Adrenal gland (tissue), 12 donors: ENCODE data around the gene CUL4A. TPM values are rescaled to one million over a fixed set of nuclear protein-coding genes. Genes with fewer than 3 reads are reported as not detected.

Experiments
- DNase-seq, 7 donors: peaks; one replicate each; pipeline ENCODE4 v3.0.0-alpha.2; 2019 to 2020
- H3K27ac ChIP-seq, 5 donors: fragments of 200-600 bp; sonication (generic) in 4 of 5; 1 replicate in 3 of 5; 2 replicates in 2 of 5; pipeline versions ENCODE4 v1.5.1 to v1.8.0; 2016 to 2020; ENCODE audit warnings: mild to moderate bottlenecking in 1 of 5
- H3K27me3 ChIP-seq: fragments of 200-600 bp; 2 replicates; pipeline ENCODE4 v1.8.0; 2021
- H3K36me3 ChIP-seq, 2 donors: fragments of 200-600 bp; replicated peaks in 1 of 2; 1 replicate in 1 of 2; 2 replicates in 1 of 2; pipeline versions ENCODE4 v1.5.1 to v1.8.0; 2018 to 2022
- H3K4me1 ChIP-seq, 2 donors: fragments of 200-600 bp; replicated peaks in 1 of 2; 1 replicate in 1 of 2; 2 replicates in 1 of 2; pipeline versions ENCODE4 v1.5.1 to v1.8.0; 2018 to 2021
- H3K4me3 ChIP-seq, 4 donors: fragments of 200-600 bp; sonication (generic) in 3 of 4; one replicate each; pipeline ENCODE4 v1.5.1; 2016 to 2018
- H3K9me3 ChIP-seq, 3 donors: fragments of 200-600 bp; sonication (generic) in 1 of 3; replicated peaks in 1 of 3; 1 replicate in 2 of 3; 2 replicates in 1 of 3; pipeline versions ENCODE4 v1.5.1 to v1.8.0; 2016 to 2021
- POLR2A ChIP-seq, 2 donors: fragments of 450-650 bp; IDR thresholded peaks; one replicate each; pipeline ENCODE4 v1.6.1; 2017; ENCODE audit warnings: antibody characterized with exemption in 2 of 2, mild to moderate bottlenecking in 2 of 2, moderate library complexity in 1 of 2
- whole genome bisulfite sequencing, 4 donors: extraction: QIAGEN DNeasy Blood & Tissue Kit in 2 of 4; methylation state at CpG; one replicate each; pipeline versions ENCODE4 v1.1.5 to v1.1.7; 2013 to 2017; 5-methylcytosine and 5-hydroxymethylcytosine counted together
- intact Hi-C, 2 donors: fragments of 100-400 bp; cut with DNase I; formaldehyde crosslinking; loops; one replicate each; pipeline versions ENCODE4 v1.14.1 to v1.15.0; 2022 to 2023
- polyA plus RNA-seq, 3 donors: library from polyadenylated mRNA; stranded (reverse); fragments of 200-250 nt in 2 of 3; fragments of 350-450 nt in 1 of 3; fragmentation: Illumina TruSeq in 1 of 3; extraction: RNeasy Lipid Tissue Mini Kit (QIAGEN cat#74804) in 1 of 3; gene quantifications; one replicate each; pipeline ENCODE4 v1.2.3, GENCODE V29; 2013 to 2014
- total RNA-seq, 9 donors: library from RNA; depleted of rRNA in 4 of 9; stranded (reverse); fragments of >200 nt in 4 of 9; fragments of 120-200 nt in 1 of 9; fragmentation: NEBNext Ultra II Directional in 1 of 9; extraction: Animal tissue kit (Norgen Biotek cat#: 25700) in 1 of 9; gene quantifications; one replicate each; pipeline versions ENCODE4 v1.1.0 to v1.2.4, GENCODE V29; 2013 to 2023
- TF ChIP-seq, protein P1 (sequence below), 6 experiments: fragments of 450-650 bp in 4 of 6; fragments of 200-600 bp in 2 of 6; sonication (generic) in 1 of 6; IDR thresholded peaks; 1 replicate in 5 of 6; 2 replicates in 1 of 6; pipeline versions ENCODE4 v1.5.1 to v1.8.0; 2016 to 2021; ENCODE audit warnings: antibody characterized with exemption in 6 of 6, mild to moderate bottlenecking in 2 of 6, moderate library complexity in 1 of 6
- donor health status: healthy with polysubstance abuse.
- donor health status: Bipolar disorder and iron deficiency.
- donor health status: DM: yes; HTN: yes; CAD: no.
- donor health status: DM: no; HTN: no; CAD: no.
- donor health status: DM: no; HTN: no; CAD: no.
- donor health status: DM: yes; HTN: yes; CAD: no.

The CUL4A gene
- total and polyA plus RNA-seq, 12 donors: 27.6 to 90.4 (median 58.7) TPM

DNA sequence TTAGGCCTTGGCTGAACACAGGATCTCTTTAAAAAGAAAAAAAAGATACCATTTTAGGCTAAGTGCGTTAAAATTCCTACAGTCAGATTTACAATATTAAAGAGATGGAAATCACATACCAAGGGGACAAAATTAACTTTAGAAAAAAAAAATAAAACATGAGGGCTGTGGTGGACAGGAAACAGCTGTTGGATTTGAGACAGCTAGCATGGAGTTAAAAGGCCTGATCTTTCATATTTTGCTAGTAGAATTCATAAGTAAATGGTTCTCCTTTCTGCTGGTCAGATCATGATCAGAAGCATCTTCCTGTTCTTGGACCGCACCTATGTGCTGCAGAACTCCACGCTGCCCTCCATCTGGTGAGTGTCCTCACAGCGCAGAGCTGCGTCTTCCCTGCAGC is 19.7 kb downstream of the CUL4A start:
- intact Hi-C loops: no loop called here
- Histone ChIP-seq H3K4me1 (no peaks in the 10 kb centered on the region), H3K27ac (no peak overlapping the region), H3K36me3 (peaks cover 0 to 58% of the 10 kb centered on the region in 2 donors), H3K27me3 (no peaks in the 10 kb centered on the region), H3K9me3 (no peaks in the 10 kb centered on the region), H3K4me3 (no peak overlapping the region)
- no peak for DNase-seq
- 86 to 96% (median 90%) methylated on average over 5 of the region's 5 CpGs for WGBS, 4 donors
- TF ChIP-seq POLR2A (IDR thresholded peaks at IDR 0.05): no peak

DNA sequence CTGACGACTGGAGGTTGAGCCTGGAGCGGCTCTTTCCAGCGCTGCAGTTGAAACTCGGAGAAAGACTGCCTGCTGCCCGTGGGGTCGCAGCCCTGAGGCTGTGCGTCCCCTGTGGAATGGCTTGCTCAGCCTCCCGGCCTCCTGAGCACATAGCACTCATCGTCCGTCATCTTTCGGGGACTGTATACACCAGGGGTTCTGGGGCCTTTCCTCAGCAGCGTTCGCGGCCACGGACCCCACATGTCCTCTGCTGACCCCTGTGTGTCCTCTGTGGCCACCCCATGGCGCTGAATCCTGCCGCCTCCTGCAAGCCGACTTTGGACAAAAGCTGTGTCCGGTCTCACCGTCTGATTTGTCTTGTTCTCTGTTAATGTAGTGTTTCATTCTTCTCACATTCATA is 20.4 kb downstream of the CUL4A start:
- no peaks in the 10 kb centered on the region for H3K4me1 ChIP-seq
- no peak overlapping the region for H3K4me3 ChIP-seq
- peaks cover 0 to 52% of the 10 kb centered on the region in 2 donors for H3K36me3 ChIP-seq
- 94 to 95% (median 94%) methylated on average over 13 to 20 of the region's 20 CpGs for WGBS, 4 donors
- intact Hi-C loops: no loop called here
- no peaks in the 10 kb centered on the region for H3K9me3 ChIP-seq
- TF ChIP-seq, protein P1, sequence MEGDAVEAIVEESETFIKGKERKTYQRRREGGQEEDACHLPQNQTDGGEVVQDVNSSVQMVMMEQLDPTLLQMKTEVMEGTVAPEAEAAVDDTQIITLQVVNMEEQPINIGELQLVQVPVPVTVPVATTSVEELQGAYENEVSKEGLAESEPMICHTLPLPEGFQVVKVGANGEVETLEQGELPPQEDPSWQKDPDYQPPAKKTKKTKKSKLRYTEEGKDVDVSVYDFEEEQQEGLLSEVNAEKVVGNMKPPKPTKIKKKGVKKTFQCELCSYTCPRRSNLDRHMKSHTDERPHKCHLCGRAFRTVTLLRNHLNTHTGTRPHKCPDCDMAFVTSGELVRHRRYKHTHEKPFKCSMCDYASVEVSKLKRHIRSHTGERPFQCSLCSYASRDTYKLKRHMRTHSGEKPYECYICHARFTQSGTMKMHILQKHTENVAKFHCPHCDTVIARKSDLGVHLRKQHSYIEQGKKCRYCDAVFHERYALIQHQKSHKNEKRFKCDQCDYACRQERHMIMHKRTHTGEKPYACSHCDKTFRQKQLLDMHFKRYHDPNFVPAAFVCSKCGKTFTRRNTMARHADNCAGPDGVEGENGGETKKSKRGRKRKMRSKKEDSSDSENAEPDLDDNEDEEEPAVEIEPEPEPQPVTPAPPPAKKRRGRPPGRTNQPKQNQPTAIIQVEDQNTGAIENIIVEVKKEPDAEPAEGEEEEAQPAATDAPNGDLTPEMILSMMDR (IDR thresholded peaks at IDR 0.05): no peak
- TF ChIP-seq POLR2A (IDR thresholded peaks at IDR 0.05): no peak
- no peak overlapping the region for H3K27ac ChIP-seq
- DNase-seq: no peak
- H3K27me3 ChIP-seq: no peaks in the 10 kb centered on the region

DNA sequence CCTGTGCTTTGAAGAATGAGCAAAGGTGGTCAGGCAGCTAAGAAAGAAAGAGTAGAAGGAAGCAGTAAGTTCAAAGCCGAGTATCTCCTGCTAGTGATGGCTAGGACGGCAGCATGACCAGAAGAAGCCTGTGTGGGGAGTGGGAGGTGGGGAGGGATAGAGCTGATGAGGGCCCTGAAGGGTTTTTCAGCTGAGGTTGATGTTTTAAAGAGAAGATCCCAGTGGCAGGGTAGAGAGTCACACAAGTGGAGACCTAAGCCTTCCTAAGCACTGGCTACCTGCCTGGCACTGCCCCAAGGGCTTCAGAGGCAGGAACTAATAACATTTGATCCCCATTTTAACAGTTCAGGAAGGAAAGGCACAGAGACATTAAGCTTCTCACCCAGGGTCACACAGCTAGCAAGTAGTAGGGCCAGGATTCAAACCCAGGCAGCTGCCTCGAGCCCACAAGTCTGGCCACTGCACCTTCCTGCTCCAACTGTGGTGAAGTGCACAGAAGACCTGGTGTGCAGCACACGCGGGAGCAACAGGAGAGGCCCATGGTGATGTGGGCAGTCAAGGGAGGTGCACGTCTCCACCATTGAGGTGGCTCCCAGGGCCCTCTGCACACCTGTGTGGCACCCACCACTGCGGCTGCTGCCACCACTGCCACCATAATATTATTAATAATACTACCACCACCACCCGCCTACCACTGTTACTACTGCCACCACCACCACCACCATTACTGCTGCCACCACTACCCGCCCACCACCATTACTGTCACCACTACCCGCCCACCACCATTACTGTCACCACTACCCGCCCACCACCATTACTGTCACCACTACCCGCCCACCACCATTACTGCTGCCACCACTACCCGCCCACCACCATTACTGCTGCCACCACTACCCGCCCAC is 22.1 kb downstream of the CUL4A start:
- intact Hi-C loops: no loop called here
- Histone ChIP-seq H3K9me3 (no peaks in the 10 kb centered on the region), H3K4me3 (no peak overlapping the region), H3K4me1 (no peaks in the 10 kb centered on the region), H3K36me3 (peaks cover 0 to 43% of the 10 kb centered on the region in 2 donors), H3K27me3 (no peaks in the 10 kb centered on the region), H3K27ac (no peak overlapping the region)
- WGBS, 4 donors: 82 to 86% (median 84%) methylated on average over 13 to 14 of the region's 14 CpGs
- peak in 1 of 7 donors; percentile 41 for DNase-seq
- no peak for TF ChIP-seq POLR2A (IDR thresholded peaks at IDR 0.05)
- TF ChIP-seq, protein P1 (IDR thresholded peaks at IDR 0.05): no peak

DNA sequence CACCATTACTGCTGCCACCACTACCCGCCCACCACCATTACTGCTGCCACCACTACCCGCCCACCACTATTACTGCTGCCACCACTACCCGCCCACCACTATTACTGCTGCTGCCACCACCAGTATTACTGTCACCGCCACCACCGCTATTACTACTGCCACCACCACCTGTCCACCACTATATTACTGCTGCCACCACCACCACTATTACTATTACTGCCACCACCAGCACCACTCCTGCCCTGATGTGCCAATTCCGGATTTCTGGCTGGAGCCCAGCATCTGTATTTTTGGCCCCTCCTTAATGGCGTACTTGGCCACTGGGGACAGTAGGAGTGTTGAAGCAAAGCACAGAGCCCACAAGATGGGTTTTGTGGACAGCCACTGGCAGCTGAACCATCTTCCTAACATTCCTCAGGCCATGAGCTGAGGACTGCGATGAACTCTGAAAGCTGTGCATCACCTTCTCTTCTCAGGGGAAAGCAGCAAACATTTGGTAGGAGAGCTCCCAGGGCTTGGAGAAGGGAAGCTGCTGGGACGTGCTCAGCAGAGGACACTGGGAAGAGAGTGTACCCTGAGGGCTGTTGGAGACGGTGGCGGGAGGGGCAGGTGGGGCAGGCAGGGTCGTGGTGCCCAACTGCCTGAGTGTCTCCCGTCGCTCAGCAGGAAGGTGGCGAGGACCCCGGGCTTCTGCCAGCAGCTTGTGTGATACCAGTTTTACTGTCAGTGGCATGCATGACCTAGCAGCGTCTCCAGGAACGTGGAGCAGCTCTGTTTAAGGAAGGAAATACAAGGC is 23.0 kb downstream of the CUL4A start:
- Histone ChIP-seq H3K36me3 (peaks cover 0 to 40% of the 10 kb centered on the region in 2 donors), H3K4me1 (no peaks in the 10 kb centered on the region), H3K27ac (no peak overlapping the region), H3K27me3 (no peaks in the 10 kb centered on the region), H3K9me3 (no peaks in the 10 kb centered on the region), H3K4me3 (no peak overlapping the region)
- TF ChIP-seq, protein P1 (IDR thresholded peaks at IDR 0.05): no peak
- no peak for TF ChIP-seq POLR2A (IDR thresholded peaks at IDR 0.05)
- 80 to 93% (median 88%) methylated on average over 16 to 18 of the region's 18 CpGs for WGBS, 4 donors
- intact Hi-C loops: no loop called here
- peak in 1 of 7 donors; percentile 21 for DNase-seq
